GM19023 (cell line): ENCODE data around the gene SYTL2.
"Not testable (repeated sequence)": the region's sequence is repeated elsewhere in the genome, so short reads cannot be mapped to it uniquely, and the experiment has no call there.

Experiments
- ATAC-seq: cut with Tn5 transposase; IDR thresholded peaks from one replicate; pipeline ENCODE4 v1.9.1; 2021; ENCODE audit warnings: mild to moderate bottlenecking, moderate library complexity; ENCODE audit not compliant: unreplicated experiment

The SYTL2 gene, protein sequence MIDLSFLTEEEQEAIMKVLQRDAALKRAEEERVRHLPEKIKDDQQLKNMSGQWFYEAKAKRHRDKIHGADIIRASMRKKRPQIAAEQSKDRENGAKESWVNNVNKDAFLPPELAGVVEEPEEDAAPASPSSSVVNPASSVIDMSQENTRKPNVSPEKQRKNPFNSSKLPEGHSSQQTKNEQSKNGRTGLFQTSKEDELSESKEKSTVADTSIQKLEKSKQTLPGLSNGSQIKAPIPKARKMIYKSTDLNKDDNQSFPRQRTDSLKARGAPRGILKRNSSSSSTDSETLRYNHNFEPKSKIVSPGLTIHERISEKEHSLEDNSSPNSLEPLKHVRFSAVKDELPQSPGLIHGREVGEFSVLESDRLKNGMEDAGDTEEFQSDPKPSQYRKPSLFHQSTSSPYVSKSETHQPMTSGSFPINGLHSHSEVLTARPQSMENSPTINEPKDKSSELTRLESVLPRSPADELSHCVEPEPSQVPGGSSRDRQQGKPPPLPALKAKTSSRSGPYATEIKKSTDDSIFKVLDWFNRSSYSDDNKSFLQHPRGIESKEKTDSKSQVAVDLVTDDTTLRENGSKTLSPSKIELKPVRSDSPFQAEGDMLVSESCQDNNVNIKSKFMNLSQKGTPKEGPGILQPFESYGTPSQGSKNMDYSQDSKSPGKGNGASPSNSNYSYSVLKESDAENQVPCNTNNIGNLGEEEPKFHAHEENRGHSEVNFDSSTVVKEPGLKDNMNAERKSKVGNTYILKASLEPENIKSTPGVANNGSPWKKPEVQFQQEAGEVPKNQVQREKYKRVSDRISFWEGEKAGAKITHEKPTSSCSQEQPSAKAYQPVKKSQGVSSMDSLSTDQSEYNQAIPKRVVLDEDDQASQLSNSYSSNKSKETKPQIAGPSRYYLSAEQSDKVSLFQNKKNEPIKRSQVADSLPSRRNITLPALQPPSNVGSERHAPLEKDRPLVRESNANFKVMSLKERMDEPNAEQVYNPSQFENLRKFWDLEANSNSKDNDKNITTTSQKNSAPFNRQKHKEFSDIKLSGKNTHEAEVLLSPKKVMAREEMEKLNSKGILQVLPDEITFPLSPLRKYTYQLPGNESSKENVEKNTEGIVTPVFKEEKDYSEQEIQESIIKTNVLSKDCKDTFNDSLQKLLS (N-terminal part only)

GRCh38 chr11:85810871-85811611 lies at the start of gene SYTL2:
Gene SYTL2 (minus strand): TSS chr11:85811141. CDS start chr11:85757725, 53,416 bp downstream.
- peak; percentile 84 for ATAC-seq

GRCh38 chr11:85859541-85859940 lies 48.6 kb upstream of the SYTL2 start:
- not testable (repeated sequence) for ATAC-seq

- ATAC-seq, result no peak
These were observed 46.2 kb upstream of the SYTL2 start for GRCh38 chr11:85857098-85857497.

- no peak for ATAC-seq
These were observed 44.4 kb upstream of the SYTL2 start, which contains the start of gene CCDC83 for GRCh38 chr11:85855341-85855656. Gene CCDC83 (plus strand): TSS chr11:85855383. CDS start chr11:85865124, 9,741 bp downstream.

DNA sequence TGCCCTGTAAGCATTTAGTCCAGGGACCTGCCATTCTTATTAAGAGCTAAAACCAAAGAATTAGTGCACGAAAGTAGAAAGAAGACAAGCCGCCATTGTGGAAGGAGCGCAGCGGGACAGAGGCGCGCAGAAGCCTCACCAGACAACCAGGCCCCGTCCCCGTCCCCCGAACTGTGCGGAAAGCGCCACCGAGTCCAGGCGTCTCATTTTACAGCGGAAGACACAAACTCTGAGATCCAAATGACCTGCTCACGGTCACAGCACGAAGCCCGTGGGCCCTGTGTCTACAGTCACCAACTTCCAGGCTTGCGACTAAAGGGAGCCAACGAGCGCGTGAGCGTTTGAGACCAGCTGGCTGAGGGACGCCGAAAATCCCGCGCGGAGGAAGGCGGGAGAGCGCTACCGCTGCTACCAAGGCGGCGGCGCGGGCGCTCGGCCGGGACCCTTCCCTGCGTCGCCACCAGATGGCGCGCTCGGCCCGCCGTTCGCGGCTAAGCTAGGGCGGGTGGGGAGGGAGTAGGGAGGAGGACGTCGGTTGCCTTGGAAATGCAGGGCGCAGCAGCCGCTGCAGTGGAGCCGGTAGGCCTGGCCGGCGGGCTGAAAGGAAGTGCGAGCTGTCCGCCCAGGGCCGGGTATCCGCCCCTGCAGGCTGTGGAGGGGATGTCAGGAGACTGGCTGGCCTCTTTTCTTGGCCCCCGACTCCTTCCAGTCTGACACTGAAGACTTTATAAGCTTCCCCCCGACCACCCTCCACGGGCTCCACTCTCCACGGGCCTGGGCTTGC lies 43.8 kb upstream of the SYTL2 start:
- peak; percentile 99 for ATAC-seq

DNA sequence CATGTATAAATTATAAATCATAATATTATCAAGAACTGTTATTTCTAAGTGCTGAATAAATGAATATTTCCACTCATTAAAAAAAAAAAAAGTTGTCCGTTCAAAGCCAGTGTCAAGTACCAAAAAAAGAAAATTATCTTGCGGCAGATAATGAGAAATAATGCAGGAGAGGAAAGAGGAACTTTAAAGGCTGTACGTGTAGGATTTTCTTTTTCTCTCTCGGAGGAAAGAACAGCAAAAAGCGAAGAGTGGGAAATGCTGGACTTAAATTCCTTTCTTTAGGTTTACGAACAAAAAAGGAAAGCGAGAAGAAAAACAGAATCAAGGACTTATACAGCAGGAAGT lies 43.2 kb upstream of the SYTL2 start:
- ATAC-seq, result no peak

DNA sequence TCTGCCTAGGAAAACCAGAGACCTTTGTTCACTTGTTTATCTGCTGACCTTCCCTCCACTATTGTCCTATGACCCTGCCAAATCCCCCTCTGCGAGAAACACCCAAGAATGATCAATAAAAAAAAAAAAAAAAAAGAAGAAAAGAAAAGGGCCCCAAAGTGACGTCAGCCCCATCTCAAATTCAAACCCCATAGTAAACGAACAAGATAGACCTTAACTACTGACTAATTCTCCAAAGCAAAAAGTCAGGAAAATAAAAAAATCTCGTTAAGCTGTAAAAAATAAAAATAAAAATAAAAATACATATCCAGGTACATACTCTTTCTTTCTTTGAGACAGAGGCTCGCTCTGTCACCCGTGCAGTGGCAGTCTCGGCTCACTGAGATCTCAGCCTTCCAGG lies 42.6 kb upstream of the SYTL2 start:
- ATAC-seq, result not testable (repeated sequence)

GRCh38 chr11:85852754-85853153 lies 41.8 kb upstream of the SYTL2 start:
- not testable (repeated sequence) for ATAC-seq

GRCh38 chr11:85848556-85848955 lies 37.6 kb upstream of the SYTL2 start:
- no peak for ATAC-seq

- no peak for ATAC-seq
These were observed 37.1 kb upstream of the SYTL2 start for GRCh38 chr11:85848006-85848405.

DNA sequence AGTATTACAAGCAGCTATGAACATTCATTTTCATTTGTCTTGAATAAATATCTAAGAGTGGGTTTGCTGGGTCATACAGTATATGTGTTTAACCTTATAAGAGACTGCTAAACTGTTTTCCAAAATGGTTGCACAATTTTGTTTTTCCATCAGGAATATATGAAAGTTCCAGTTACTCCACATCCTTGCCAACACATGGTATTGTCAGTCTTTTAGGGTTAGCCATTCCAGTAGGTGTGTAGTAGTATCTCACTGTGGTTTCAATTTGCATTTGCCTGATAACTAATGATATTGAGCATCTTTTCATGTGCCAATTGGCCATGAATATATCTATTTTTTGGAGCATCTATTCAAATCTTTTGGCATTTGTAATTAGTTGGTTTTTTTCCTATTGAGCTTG lies 36.5 kb upstream of the SYTL2 start:
- no peak for ATAC-seq

- ATAC-seq, result no peak
These were observed 34.2 kb upstream of the SYTL2 start for GRCh38 chr11:85845124-85845631.

GRCh38 chr11:85844439-85845123 lies 33.6 kb upstream of the SYTL2 start:
- no peak for ATAC-seq

- ATAC-seq, result no peak
These were observed 33.0 kb upstream of the SYTL2 start for GRCh38 chr11:85843929-85844328.

- not testable (repeated sequence) for ATAC-seq
These were observed 30.0 kb upstream of the SYTL2 start for GRCh38 chr11:85840932-85841331.

DNA sequence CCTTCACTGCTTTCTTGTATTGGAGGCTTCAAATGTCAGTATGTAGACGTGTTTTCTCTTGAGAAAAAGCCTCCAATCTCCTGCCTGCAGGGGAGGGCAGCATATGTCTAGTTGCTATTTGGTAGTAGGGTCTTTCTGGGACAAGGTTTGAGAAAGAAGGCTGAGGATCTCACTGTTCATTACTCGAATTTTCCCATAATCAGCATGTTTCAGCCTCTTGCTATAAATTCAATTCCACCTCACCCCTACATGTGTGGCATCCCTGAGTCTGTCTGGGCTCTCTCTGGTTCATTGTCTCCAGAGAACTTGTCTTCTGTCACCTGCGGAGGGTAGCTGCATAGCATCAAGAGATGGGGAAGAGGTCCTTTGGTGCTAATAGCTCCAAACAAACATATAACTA lies 24.8 kb upstream of the SYTL2 start:
- no peak for ATAC-seq

DNA sequence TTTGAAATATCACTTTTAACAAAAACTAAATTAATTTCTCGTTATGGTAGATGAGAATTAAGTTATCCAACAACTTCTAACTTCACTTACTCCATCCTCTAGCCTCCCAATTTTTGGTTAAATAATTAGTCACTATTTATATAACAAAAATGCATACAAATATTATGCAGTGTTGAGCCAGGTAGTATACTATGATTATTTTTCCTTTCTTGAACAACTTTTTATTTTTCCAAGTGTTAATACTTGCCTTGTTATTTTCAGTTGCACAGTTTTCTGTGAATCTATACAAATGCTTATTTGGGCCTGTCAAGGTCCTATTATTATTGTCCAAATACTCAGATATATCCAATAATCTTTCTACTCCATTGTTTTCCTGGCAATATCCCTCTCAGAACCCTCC lies 24.3 kb upstream of the SYTL2 start:
- no peak for ATAC-seq

DNA sequence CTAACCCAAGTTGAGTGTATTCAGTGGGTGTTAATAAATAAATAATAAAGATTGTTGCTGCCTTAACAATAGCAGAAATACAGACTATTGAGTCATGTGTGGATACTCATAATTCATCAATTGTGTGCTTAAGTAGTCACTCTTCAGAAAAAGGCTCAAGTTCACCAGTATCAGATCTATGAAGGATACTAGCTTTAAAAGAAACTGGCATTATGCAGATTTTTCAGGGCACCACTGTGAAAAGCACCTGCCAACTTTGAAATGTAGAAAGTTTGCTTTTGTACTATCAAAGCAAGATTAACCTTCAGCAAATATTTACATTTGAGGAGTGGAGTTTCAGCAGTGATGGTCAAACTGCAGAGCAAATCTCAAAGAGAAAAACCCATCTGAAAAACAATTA lies 20.1 kb upstream of the SYTL2 start:
- no peak for ATAC-seq

DNA sequence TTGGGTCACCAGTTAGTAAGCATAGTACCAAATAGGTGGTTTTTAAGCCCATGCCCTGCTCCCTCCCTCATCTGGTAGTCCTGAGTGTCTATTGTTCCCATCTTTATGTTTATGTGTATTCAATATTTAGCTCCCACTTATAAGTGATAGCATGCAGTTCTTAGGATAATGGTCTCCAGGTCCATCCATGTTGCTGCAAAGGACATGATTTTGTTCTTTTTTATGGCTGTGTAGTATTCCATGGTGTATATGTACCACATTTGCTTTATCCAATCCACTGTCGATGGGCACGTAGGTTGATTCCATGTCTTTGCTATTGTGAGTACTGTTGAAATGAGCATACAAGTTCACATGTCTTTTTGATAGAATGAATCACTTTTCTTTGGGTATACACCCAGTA lies 18.2 kb upstream of the SYTL2 start:
- ATAC-seq, result no peak
